Fibroblast of peridontal ligament (primary cell): Measurements from ENCODE around the gene MIPOL1.
"Not testable (repeated sequence)": the region's sequence is repeated elsewhere in the genome, so short reads cannot be mapped to it uniquely, and the experiment has no call there.

ENCODE experiments used
- DNase-seq: peaks from one replicate; pipeline ENCODE4 v3.0.0-alpha.2; 2010; ENCODE audit errors: extremely low read depth

The MIPOL1 gene

GRCh38 chr14:37545174-37545573 is 347.4 kb downstream of the MIPOL1 start:
- peak; percentile 29 for DNase-seq

- DNase-seq = peak; percentile 51
Observed at GRCh38 chr14:37546621-37547447, 349.1 kb downstream of the MIPOL1 start.

DNA sequence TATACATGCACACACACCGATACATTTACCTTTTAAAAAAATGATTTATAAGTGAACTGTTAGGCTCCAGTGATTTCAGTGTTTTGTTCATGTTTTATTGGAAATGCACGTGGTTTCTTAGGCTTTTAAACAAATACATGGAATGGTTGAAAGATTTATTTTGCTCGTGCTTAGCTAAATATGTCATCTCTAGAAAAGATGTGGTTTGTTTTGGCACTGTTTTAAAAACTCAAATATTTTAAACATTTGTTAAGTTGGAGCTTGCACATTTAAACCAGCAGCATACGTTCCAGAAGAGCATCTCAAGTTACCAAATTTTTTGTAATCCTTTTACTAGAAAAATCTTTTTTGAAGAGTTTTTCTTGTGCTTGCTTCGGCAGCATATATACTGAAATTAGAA is 352.8 kb downstream of the MIPOL1 start:
- peak; percentile 96 for DNase-seq

DNA sequence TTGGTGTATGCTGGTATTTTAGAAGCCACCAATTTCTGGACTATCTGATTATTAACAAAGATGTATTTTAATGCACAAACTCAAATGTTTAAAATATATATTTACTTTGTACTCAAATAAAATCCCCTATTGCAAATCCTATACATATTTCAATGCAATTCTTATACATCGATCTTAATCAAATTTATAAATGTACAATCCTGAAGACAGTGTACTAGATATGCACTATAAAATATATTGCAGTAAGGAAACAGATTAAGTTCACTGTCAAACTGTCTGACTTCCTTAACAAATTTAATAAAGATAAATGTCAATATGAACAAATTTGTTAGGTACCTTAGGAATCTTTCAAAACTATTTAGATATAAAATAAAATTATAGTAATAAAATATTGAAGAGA is 353.4 kb downstream of the MIPOL1 start:
- DNase-seq = no peak

DNA sequence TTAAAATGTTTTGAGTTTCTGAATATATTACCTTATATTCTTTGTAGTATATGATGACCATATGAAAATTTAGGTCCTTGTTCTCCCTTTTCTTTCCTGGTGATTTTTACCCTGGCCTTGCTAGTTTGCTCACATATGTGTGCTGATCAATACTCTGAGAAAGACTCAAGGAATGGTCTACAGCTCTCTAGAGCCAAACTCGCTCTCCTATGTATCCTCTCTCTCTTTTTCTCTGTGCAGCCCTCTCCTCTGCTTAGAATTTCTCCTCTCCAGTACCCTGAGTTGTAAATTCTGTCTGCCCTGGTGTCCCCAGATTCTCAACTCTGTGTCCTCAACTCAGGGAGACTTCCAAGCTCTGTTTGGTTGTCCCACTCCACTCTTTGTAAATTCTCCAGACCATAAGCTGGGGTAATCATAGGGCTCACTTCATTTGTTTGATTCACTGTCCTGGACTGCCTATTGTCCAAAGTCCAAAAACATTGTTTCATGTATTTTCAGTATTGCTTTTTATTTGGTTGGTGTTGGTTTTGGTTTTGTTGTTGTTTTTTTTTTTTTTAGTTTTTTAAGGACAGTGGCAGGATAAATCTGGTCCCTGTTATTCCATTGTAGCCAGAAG is 356.3 kb downstream of the MIPOL1 start:
- DNase-seq = no peak

GRCh38 chr14:37555596-37555995 is 357.9 kb downstream of the MIPOL1 start:
- DNase-seq = not testable (repeated sequence)

- no peak for DNase-seq
Observed at GRCh38 chr14:37558740-37559139, 361.0 kb downstream of the MIPOL1 start.

DNA sequence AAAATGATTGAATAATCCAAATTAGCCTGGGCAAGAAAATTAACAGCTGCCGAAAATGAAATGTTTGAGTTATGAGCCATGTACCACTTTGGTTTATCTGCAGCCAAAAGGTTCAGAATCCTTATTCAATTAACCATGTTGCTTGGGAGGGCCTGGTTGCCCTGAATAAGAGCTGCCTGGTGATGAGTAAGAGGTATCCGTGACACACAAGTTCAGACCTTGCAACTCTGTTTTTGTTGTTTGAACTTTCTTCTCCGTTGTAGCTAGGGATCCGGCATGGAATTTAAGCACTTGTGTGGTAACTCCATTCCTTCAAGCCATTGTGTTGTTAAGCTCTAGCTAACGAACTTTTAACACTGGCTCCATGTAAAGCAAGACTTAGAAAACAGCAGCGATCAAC is 361.6 kb downstream of the MIPOL1 start:
- DNase-seq = peak; percentile 17

DNA sequence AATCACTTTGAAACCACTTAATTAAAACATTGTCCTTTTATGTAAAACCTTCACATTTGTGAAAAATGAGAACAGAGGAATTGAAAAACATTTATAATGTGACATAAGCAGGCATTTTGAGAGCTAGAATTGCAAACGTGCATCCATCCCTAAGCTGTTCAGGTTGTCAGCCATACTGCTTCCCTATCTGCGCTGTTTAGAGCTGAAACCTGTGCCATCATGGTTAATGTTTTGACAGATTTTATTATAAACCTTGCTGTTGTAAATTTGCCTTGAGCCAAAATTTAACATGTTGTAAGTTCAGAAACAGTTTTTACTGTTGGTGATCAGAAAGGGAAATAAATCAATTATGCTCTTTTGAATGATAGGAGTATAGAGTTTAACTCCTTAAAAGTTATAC is 365.5 kb downstream of the MIPOL1 start:
- DNase-seq = no peak

GRCh38 chr14:37565550-37565949 is 367.8 kb downstream of the MIPOL1 start:
- no peak for DNase-seq

- no peak for DNase-seq
Observed at GRCh38 chr14:37566811-37567371, 369.2 kb downstream of the MIPOL1 start.

- DNase-seq = no peak
Observed at GRCh38 chr14:37569729-37570128, 372.0 kb downstream of the MIPOL1 start.

DNA sequence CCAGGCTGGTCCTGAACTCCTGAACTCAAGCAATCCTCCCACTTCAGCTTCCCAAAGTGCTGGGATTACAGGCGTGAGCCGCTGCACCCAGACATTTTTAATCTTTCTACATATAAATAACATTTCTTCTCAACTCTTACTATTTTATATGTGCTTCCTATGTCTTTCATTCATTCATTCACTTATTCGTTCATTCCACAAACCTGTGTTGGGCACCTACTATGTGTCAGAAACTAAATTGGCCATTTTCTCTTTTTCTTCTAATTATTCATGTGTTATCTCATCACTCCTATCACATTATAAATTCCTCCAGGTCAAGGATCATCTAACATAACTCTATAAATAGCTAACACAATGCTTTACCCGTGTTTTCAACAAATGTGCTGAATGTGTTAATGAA is 373.7 kb downstream of the MIPOL1 start:
- DNase-seq = no peak

DNA sequence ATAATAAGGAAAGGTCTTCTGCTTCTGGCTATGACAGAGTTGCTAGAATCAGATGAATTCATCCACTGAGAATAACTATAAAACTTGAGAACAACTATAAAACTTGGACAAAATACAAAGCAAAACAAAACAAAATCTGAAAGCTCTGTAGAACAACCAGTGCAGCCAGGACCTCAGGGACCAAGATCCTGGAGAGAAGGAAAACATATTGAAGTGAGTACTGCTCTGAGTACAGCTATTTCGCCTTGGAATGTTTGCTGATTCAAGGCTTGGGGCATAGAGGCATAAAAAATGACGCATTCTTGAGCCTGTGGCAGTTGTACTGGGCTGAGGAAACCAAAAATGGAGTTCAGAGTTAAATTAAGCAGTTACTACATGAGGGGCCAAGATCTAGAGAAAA is 375.6 kb downstream of the MIPOL1 start:
- DNase-seq = no peak

GRCh38 chr14:37579274-37579673 is 381.5 kb downstream of the MIPOL1 start:
- DNase-seq = no peak

DNA sequence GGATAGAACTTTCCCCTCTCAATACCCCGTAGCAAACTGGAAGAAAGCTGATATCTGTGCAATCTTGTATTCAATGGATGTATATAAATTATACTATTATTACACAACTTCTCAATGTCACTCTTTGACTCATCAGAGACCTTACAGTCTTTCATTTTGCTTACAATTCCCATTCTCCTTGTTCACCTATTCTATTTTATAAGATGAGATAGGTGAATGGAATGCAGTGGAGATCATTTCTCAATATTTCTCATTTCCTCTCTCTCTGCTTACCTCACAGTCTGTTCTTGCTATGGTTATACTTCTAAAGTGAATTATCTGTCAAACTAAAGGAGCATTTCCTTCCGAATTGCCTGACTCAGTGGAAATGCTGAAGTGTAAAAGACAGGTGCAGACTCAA is 382.4 kb downstream of the MIPOL1 start:
- no peak for DNase-seq

DNA sequence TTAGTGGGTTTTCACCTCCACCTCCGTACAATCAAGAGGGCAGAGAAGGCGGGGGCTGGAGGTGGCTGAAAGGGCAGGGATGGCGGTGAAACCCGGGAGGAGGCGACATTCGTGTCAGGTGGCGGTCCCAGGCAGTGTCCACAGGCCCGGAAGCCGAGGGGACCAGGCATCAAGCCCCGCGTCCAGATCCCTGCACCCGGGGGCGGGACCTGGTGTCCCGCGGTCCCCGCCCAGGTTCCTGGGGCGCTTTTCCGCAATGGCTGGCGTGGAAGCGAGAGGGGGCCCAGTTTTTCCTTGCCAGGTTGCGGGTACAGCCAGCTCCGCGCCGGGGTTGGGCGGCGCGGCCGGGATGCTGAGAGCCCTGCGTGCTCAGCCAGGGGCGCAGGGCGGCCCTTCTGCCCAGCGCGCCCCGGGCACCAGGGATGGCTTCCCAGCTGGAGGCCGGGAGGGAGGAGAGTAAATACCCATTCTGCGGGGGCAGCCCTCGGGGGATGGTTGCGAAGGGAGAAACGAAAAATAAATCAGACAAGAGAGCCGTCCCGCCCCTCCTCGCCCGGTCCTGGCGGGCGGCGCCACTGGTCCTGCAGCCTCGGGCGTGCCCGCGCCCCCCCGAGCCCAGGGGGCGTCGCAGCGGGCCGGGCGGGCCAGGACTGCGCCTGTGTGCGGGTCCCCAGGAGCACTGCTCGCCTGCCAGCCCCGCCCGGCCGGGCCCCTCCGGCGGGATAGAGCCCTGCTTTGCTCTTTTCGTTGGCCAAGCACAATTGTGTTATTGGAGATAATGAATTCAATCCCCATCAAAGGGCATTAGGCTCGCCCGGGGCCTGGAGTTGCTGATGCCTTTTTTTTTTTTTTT is 385.8 kb downstream of the MIPOL1 start:
- DNase-seq = no peak

DNA sequence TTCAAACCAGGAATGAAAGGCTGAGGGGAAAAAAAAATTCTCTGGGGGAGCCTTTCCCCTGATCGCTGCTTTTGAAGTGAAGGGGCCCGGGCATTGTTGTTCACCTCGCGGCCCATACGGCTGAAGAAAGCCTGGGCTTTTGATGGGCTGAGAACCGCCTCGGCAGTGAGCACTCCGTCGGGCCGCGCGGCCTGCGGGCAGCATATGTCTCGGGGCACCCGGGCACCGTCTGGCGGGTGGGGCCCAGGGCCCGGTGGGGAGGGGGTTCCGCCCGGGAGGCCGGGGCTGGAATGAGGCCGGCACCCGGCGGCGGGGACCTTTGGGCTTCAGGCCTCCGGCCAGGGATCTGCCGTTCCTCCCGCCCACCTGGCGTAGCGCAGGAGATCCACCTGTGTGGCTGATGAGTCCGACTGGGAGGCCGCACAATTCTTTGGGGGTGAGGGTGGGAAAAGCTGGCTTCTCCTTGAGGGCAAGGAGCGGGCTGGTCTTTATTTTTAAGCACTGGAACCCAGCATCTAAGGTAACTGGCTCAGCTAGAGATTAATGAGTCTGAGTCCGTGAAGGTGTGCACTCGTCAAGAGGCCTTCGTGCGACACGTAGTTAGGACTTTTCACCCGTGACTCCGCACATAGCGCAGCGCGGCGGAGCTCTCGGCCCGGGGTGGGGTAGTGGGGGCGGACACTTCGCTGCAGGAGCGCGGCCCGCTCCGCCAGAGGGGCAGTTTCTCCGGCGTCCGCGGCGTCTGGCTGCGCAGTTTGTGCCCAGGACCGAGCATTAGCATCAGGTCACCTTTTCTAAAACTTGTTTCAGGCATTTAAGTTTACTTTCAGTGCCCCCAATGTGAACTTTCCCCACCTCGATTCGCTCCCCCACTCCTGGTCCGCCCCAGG is 386.7 kb downstream of the MIPOL1 start:
- DNase-seq = no peak

DNA sequence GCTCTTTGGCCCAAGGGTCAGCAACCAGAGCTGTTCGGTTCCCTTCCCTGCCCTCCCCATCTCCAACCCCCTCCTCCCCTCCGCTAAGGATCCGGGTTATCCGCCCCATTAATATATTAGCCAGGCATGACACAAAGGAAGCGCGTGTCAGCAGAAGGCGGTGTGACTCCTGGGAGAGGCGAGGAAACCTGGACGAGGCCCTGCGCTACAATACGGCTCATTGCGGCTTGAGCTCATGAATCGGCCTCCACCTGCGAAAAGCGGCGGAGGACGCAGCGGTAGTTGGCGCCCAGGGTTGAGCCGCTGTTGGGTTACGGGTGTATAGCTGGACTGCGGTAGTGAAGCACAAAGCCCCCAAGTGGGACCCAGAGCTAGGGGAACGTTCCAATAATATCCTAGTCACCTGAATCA is 387.4 kb downstream of the MIPOL1 start:
- DNase-seq = no peak

- no peak for DNase-seq
Observed at GRCh38 chr14:37585971-37586796, 388.4 kb downstream of the MIPOL1 start.
